ENCODE measurements around the gene CHRND.
"Not testable (repeated sequence)": the region's sequence is repeated elsewhere in the genome, so short reads cannot be mapped to it uniquely, and the experiment has no call there.

The CHRND gene

DNA sequence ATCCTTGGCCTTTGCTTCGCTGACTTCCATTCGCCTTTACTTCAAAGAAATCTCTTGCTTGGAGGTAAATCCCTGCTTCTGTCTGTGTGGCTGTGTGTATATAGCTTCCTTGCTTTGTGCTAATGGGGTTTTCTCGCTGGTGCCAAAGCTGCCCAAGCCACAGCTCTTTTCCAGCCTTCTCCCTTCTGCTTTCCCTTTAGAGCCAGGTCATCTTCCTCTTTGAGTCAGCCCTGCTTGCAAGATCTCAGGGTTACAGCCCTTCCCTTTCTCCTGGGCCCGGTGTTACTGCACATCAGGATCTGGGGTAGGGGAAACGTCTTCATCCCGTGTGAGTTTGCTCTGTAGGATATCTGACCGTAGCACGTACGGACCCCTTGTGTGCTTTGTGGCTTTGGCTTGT, 43.6 kb downstream of the CHRND start:
- in situ Hi-C loops (cut with HindIII; ENCODE audit: low sequenced_read_pairs) = no loop called here

DNA sequence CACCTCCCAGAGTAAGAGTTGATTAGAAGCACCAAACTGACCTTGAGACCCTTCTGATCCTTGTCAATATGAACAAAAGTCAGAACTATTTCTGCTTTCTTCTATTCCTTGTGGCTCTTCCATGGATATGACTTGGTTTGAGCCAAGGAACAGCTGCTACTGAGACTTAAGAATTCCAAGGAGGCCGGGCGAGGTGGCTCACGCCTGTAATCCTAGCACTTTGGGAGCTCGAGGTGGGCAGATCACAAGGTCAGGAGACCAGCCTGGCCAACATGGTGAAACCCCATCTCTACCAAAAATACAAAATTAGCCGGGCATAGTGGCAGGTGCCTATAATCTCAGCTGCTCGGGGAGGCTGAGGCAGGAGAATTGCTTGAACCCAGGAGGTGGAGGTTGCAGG, 44.5 kb downstream of the CHRND start:
- in situ Hi-C loops (cut with HindIII; ENCODE audit: low sequenced_read_pairs) = not testable (repeated sequence)

DNA sequence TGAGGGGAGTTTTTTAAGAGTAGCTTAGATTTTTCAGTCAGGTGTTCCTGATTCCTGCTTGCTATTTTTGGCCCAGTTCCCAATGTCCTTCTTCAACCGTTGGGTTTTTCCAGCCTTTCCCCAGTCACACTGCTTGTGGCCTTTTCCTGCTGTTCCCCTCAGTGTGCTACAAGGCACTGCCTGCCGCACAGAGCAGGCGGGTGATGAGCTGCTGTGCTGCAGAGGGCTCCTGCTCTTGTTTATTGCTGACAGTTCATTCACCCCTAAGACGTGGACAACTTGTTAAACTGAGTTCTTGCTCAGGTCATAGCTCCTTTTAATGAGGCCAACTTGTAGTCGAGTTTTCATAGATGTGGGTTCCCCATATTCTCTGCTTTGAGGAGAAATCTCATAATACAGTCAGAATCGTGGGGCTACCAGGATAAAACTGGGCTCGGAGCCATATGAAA, 45.1 kb downstream of the CHRND start:
- in situ Hi-C loops (cut with HindIII; ENCODE audit: low sequenced_read_pairs) = no loop called here

DNA sequence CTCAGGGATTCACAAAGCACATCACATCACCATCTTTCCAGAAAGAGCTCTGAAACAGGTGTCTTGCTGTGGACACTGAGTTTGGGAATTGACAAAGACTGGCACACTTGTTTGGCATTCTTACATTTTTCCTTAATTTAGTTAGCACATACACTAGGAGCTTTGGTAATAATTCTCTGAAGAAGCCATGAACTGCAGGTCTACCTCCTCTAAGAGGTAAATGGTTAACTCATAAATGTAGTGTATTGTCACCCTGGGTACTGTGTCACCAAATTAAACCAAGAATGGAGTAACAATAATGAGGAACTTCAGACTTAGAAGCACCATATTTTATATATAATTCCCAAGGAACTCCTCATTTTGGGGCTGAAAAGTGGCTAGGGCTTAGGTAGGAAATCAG, 47.1 kb downstream of the CHRND start:
- in situ Hi-C loops (cut with HindIII; ENCODE audit: low sequenced_read_pairs) = no loop called here

DNA sequence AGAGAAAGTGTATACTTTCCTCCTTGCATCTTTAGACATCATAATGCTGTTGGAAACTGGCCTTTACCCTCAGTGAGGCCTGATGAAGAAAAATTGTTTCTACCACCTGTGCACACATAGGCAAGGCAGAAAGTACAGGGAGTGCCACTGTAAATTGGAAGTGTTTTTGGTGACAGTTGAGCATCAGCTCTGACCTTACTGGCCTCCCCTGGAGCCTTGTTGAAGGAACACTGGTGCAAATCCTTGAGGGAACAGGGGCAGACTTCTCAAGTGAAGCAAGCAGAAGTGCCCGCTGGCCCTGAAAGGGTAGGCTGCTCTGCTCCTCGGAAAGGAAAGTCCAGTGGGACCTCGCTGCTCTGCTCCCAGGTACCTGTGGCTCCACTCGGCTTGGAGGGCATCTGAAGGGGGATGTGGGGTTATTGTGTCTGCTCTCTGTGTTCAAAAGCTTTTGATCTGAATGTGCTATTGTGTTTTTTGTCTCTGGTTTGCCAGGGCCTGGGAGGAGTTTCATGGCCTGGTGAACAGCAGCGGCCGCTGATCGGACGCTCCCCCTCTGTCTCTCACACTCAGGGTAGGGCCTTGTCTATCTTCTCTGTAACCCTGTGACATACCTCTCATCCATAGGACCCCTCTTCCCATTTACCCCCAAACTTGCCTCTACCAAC, 47.9 kb downstream of the CHRND start:
- in situ Hi-C loops (cut with HindIII; ENCODE audit: low sequenced_read_pairs) = no loop called here

DNA sequence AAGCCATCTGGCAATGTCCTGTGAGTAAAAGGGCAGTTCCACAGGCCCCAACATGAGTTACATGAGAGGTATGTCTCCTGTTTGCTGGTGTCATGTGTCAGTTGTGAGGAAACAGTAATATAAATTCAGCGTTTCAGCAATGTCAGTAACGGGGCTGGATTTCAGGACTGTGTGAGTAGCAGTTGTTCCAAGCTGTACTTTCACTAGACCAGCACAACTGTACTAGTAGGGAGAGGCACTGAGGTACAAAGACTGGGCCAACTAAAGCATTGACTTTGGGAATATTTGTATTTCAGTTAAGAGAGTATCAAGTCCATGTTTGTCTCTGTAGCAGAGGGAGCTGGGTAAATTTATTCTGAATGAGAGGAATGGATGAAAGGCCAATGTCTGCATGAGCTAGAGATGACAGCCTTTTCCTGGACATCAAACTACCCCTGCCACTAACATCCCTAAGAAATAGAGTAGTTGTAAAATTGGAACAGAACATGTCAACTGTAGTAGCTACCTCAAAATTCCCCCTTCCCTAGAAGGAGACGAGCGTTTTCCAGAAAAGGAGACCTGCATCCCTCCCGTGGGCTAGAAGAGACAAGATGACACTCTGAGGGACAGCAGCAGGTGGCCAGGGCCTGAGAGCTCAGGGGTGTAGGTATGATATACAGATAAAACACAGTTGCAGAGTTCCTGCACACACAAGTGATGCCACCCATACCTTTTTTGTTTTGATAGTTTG, 48.9 kb downstream of the CHRND start:
- in situ Hi-C loops (cut with HindIII; ENCODE audit: low sequenced_read_pairs) = no loop called here

DNA sequence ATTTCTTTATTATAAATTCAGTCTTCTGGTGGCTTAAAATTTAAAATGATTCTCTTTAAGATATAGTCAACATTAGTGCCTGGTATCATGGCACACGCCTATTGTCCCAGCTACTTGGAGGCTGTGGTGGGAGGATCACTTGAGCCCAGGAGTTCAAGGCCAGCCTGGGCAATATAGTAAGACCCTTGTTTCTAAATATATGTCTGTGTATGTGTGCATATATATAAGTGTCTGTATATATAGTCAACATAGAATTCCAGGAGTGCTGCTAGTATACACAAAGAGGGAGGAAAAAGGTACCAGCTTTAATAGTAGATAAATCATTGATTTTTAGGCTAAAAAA, 49.4 kb downstream of the CHRND start:
- in situ Hi-C loops (cut with HindIII; ENCODE audit: low sequenced_read_pairs) = no loop called here

DNA sequence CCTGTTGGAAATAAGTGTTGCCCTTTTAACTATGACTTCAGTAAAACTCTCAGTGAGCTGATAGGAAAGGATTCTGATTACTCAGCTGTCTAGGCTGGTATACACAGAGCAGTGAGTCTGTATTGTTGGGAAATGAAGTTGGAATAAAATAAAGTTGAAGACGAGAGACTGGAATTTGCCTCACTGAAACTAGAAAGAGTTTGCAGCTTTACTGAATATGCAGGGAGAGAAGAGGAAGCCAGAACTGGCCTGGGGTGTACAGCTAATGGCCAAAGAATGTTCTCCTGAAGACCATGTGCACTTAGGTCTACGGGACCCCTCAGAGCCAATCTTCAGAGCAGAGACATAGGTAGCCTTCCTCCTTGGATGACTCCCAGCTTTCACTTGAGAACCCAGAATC, 51.0 kb downstream of the CHRND start:
- in situ Hi-C loops (cut with HindIII; ENCODE audit: low sequenced_read_pairs) = no loop called here

DNA sequence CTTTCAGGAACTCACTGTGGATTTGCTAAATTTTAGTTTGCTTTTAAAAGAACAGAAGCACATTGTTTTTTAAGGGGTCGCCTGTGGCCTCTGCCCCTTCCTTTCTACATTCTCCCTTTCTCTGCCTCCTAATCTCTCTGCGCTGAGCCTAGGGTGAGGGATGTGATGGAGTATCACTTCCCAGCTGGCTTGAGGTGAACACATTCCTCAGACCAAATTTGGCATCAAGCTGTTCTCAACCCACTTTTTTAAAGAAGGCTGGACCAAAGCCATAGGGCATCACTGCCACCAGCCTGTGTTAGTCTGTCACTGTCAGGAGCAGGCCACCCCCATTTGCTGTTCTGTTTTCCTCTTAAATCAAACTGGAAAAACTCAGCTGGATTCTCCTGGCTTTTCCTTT, 51.9 kb downstream of the CHRND start:
- in situ Hi-C loops (cut with HindIII; ENCODE audit: low sequenced_read_pairs) = no loop called here

DNA sequence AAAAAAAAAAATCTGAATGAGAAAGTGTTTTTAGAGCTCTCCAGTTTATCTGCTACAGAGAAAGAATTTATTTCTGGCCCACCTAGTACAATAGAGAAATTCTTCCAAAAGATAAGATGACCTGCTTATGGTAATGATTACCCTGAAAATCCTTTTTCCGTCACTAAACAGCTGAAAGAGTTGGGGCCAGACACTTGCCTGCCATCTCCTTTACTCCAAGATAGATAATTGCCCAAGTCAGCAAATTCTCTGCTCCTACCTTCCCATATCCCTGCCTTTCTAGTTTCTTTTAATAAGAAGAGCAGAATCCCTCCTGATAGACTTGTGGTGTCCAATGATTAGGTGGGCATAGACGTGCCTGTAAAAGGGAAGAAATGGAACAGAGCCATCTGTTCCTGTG, 52.7 kb downstream of the CHRND start:
- in situ Hi-C loops (cut with HindIII; ENCODE audit: low sequenced_read_pairs) = no loop called here

DNA sequence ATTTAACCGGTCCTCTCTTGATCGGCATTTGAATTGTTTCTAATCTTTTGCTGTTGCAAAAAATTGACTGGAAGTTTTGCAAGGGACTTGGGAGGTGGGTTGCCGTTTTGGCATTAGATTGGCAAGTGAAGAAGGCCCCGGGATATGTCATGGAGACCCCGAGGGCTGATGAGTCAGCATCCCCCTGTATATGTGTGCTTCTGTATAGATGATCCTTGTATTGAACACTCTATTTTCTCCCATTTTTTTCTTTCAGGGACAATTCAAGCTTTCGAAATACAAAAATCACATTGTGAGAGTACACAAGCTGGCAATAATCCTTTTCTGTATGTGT, 54.7 kb downstream of the CHRND start:
- in situ Hi-C loops (cut with HindIII; ENCODE audit: low sequenced_read_pairs) = loop anchor here (5.0 kb wide), 1 partner anchor 38 kb away; no protein-coding TSS in a partner anchor

DNA sequence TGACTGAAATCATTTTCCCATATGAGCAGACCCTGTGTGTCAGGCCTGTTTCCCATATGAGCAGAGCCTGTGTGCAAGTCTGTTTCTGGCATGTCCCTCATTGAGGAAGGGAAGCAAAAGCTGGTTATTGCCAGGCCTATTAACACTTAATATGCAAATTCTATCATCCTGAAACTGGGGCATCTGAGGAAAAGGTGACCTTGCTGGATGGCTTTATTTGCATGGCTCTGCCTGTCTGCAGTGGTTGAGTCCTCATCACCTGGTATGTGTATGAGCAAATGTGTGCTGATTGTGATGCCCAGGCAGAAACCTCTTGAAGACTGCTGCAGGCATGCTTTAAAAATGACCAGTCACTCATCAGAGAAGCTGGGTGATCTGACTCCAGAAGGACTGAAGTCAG, 55.8 kb downstream of the CHRND start:
- in situ Hi-C loops (cut with HindIII; ENCODE audit: low sequenced_read_pairs) = loop anchor here (5.0 kb wide), 1 partner anchor 39 kb away; no protein-coding TSS in a partner anchor

DNA sequence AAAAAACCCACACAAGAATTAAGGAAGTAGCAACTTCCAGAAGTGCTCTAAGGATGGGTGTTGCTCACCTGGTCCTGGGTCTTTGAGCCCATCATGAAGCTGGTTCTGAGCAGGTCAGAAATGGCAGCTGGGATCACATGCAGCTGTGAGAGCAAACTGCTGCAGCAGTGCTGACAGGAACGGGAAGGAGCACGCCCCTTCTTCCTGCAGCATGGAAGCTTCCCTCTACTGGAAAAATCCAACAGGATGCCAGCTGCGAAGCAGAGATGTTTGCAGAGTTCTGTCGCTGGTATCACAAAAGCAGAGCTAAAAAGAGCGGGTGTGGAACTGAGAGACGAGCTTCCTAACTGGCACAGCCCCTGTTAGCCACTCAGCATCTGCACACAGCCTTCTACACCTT, 58.3 kb downstream of the CHRND start:
- in situ Hi-C loops (cut with HindIII; ENCODE audit: low sequenced_read_pairs) = loop anchor here (5.0 kb wide), 1 partner anchor 42 kb away; no protein-coding TSS in a partner anchor

Data from endothelial cell of hepatic sinusoid (primary cell).